ENCODE measurements around the gene STX18. TPM values are rescaled to one million over a fixed set of nuclear protein-coding genes. Genes with fewer than 3 reads are reported as not detected.

Gene STX18
- total RNA-seq, 1 experiment from 2014 or later: 20.9 TPM

GRCh38 chr4:4577359-4577875 lies 35.6 kb upstream of the STX18 start:
- peaks cover 7% of the 10 kb centered on the region for H3K23me2 ChIP-seq (ENCODE audit: insufficient read length, low read depth, low read length, poor library complexity, severe bottlenecking)
- no peak overlapping the region for H3K27ac ChIP-seq (ENCODE audit: insufficient read length, low read depth, low read length)
- peaks cover 54% of the 10 kb centered on the region for H3K27me3 Mint-ChIP-seq (ENCODE audit: low read depth)
- no peak overlapping the region for H2AFZ ChIP-seq (ENCODE audit: low read length)
- no peaks in the 10 kb centered on the region; the same call in 1 of the 2 replicates for H3K27me3 ChIP-seq (ENCODE audit: insufficient read depth, low read length)
- H3K4me3 Mint-ChIP-seq: no peak overlapping the region
- no peak overlapping the region for H3K9ac ChIP-seq (ENCODE audit: extremely low read depth, insufficient read length, low read length)
- H3K14ac ChIP-seq (ENCODE audit: insufficient read depth, low read length): no peak overlapping the region
- no peak overlapping the region for H3K27ac Mint-ChIP-seq
- H3K4ac ChIP-seq (ENCODE audit: low read depth, low read length): no peak overlapping the region
- no peak overlapping the region for H2AK5ac ChIP-seq (ENCODE audit: insufficient read length, low read length)
- no peak overlapping the region for H3K18ac ChIP-seq (ENCODE audit: insufficient read length, low read depth, low read length)
- no peaks in the 10 kb centered on the region for H3K79me2 ChIP-seq (ENCODE audit: insufficient read depth, low read length)
- no peak for DNase-seq
- H2BK5ac ChIP-seq (ENCODE audit: insufficient read length, low read length): no peak overlapping the region
- no peak overlapping the region for H2BK12ac ChIP-seq (ENCODE audit: insufficient read length, low read depth, low read length)
- H3K36me3 Mint-ChIP-seq (ENCODE audit: insufficient read depth in 1 of 3, low read depth in 3 of 3): peaks cover 0 to 3% (median 0%) of the 10 kb centered on the region in 3 experiments; a peak in 3 of 7 replicates
- WGBS (ENCODE audit: extremely low coverage, insufficient read length, low lambda C conversion rate): no CpG with 5 or more reads among the region's 1 CpG
- peaks cover 19 to 23% of the 10 kb centered on the region in 2 experiments for H3K4me1 Mint-ChIP-seq
- H2BK20ac ChIP-seq (ENCODE audit: low read depth, low read length, poor library complexity, severe bottlenecking): no peak overlapping the region
- H3T11ph ChIP-seq (ENCODE audit: low read length): no peak overlapping the region
- H3K9me3 Mint-ChIP-seq: no peaks in the 10 kb centered on the region
- no peaks in the 10 kb centered on the region for H3K9me3 ChIP-seq (ENCODE audit: control insufficient read depth, low read depth, low read length)
- no peak overlapping the region for H3K4me2 ChIP-seq (ENCODE audit: insufficient read depth, insufficient read length, low read length)
- H4K91ac ChIP-seq (ENCODE audit: insufficient read length, low read depth, low read length): no peak overlapping the region
- H2BK15ac ChIP-seq (ENCODE audit: low read depth, low read length): no peak overlapping the region
- H4K8ac ChIP-seq (replicated peaks; ENCODE audit: insufficient read length, low read depth, low read length): no peak overlapping the region
- no peaks in the 10 kb centered on the region for H4K20me1 ChIP-seq (ENCODE audit: control insufficient read depth, insufficient read depth, insufficient read length)
- TF ChIP-seq, protein P1, sequence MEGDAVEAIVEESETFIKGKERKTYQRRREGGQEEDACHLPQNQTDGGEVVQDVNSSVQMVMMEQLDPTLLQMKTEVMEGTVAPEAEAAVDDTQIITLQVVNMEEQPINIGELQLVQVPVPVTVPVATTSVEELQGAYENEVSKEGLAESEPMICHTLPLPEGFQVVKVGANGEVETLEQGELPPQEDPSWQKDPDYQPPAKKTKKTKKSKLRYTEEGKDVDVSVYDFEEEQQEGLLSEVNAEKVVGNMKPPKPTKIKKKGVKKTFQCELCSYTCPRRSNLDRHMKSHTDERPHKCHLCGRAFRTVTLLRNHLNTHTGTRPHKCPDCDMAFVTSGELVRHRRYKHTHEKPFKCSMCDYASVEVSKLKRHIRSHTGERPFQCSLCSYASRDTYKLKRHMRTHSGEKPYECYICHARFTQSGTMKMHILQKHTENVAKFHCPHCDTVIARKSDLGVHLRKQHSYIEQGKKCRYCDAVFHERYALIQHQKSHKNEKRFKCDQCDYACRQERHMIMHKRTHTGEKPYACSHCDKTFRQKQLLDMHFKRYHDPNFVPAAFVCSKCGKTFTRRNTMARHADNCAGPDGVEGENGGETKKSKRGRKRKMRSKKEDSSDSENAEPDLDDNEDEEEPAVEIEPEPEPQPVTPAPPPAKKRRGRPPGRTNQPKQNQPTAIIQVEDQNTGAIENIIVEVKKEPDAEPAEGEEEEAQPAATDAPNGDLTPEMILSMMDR (conservative IDR thresholded peaks at IDR 0.05): no peak
- no peak overlapping the region for H3K23ac ChIP-seq (ENCODE audit: insufficient read length, low read depth, low read length)
- no peaks in the 10 kb centered on the region for H3K4me1 ChIP-seq (ENCODE audit: insufficient read depth, low read length)
- H3K79me1 ChIP-seq (ENCODE audit: insufficient read depth, low read depth, low read length, poor library complexity, severe bottlenecking): no peaks in the 10 kb centered on the region
- no peak overlapping the region for H4K5ac ChIP-seq (ENCODE audit: insufficient read length, low read depth, low read length)
- no peak overlapping the region for H2BK120ac ChIP-seq (ENCODE audit: low read depth, low read length, poor library complexity, severe bottlenecking)
- H3K56ac ChIP-seq (ENCODE audit: insufficient read length, low read depth, low read length): no peak overlapping the region
